Measurements from ENCODE around the gene STAB1. TPM values are rescaled to one million over a fixed set of nuclear protein-coding genes. Genes with fewer than 3 reads are reported as not detected.

Gene STAB1
- total RNA-seq, 1 donor from 2014 or later, result 0.71 TPM

DNA sequence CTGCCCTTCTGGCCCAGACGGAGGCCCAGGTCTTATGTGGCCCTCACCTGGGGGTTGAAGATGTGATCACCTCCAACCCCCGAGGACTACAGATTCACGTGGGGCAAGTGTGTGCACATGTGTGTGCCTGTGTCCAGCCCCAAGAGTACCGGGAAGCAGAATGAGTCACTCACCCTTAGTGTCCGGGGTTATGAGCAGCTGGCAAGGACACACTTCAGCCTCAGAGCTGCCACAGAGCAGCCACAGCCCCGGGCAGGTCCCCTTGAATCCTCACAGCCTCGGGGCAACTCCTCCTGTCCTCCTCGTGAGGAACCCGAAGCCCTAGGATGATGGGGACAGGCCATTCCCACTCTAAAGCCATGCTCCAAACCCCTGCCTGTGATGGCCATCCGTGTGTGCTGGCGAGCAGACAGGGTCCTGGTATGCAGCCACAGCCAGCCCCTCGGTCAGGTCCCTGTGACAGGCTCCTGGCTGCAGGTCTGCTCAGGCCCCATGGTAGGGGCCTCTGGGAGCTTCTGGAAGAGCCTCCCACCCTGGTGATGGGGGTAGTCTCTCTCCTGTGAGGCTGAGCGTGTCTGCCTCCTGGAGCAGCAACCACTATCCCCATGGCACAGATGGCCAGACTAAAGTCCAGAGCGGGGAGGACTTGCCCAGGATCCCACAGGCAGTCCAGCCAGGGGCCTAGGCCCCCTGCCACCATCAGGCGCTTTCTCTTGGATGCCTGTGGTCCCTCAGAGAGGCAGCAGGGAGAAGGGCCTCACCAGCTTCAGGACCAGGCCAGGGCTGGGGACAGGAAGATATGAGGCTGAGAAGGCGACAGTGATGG is 852 bp downstream of the STAB1 start:
- DNase-seq (no peak), ATAC-seq (ENCODE audit: low read depth) (no peak)
- H3K4me1 Mint-ChIP-seq, result peaks cover 20% of the 10 kb centered on the region
- H3K27me3 Mint-ChIP-seq, result no peaks in the 10 kb centered on the region
- H3K27ac Mint-ChIP-seq, result no peak overlapping the region
- ChIA-PET POLR2A (no interaction called here), CTCF (no interaction called here)
- intact Hi-C loops (cut with micrococcal nuclease), result no loop called here
- H3K4me3 Mint-ChIP-seq, result no peak overlapping the region
- no peak for TF ChIP-seq CTCF (IDR thresholded peaks at IDR 0.05)
- H3K36me3 Mint-ChIP-seq (ENCODE audit: low read depth), result peaks cover 20% of the 10 kb centered on the region
- H3K9me3 Mint-ChIP-seq, result no peaks in the 10 kb centered on the region

GRCh38 chr3:52498137-52499054 is 3.3 kb downstream of the STAB1 start:
- Mint-ChIP-seq H3K27me3 (no peaks in the 10 kb centered on the region), H3K27ac (no peak overlapping the region), H3K4me3 (no peak overlapping the region), H3K9me3 (no peaks in the 10 kb centered on the region), H3K36me3 (ENCODE audit: low read depth) (no peaks in the 10 kb centered on the region), H3K4me1 (peaks cover 20% of the 10 kb centered on the region)
- no peak for TF ChIP-seq CTCF (IDR thresholded peaks at IDR 0.05)
- ATAC-seq (ENCODE audit: low read depth) (peak; percentile 81), DNase-seq (no peak)
- intact Hi-C loops (cut with micrococcal nuclease), result loop anchor here (1.0 kb wide), 1 partner anchor 35 kb away; the partner anchor contains the start of gene NT5DC2
- CTCF ChIA-PET, result no interaction called here
- POLR2A ChIA-PET, result interaction anchor here (0.6 to 0.9 kb wide), 2 partner anchors 43 to 998 kb away, joined by 5 to 6 read pairs; partner anchors contain the start of gene NISCH

- intact Hi-C loops (cut with micrococcal nuclease), result no loop called here
- H3K9me3 Mint-ChIP-seq, result no peaks in the 10 kb centered on the region
These were observed 5.9 kb downstream of the STAB1 start for GRCh38 chr3:52501046-52501445.

DNA sequence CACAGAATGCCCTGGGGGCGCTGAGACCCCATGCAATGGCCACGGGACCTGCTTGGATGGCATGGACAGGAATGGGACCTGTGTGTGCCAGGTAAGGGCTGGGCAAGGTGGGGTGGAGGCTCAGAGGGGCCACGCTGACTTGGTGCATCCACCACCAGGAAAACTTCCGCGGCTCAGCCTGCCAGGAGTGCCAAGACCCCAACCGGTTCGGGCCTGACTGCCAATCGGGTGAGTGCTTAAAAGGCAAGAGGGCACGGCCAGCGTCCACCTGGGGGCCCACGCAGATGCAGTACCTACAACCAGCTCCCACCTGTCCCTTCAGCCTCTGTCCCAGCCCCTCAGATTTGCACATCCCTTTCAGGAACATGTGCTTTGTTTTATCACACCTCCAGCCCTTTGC is 6.9 kb downstream of the STAB1 start:
- ATAC-seq (ENCODE audit: low read depth) (no peak), DNase-seq (no peak)
- Mint-ChIP-seq H3K27me3 (no peaks in the 10 kb centered on the region), H3K4me1 (peaks cover 20% of the 10 kb centered on the region), H3K4me3 (no peak overlapping the region), H3K36me3 (ENCODE audit: low read depth) (no peaks in the 10 kb centered on the region), H3K9me3 (no peaks in the 10 kb centered on the region), H3K27ac (no peak overlapping the region)
- TF ChIP-seq CTCF (IDR thresholded peaks at IDR 0.05), result no peak
- intact Hi-C loops (cut with micrococcal nuclease), result no loop called here
- ChIA-PET CTCF (no interaction called here), POLR2A (no interaction called here)

More at GRCh38 chr3:52501046-52501445, 5.9 kb downstream of the STAB1 start:
- Mint-ChIP-seq H3K27ac (no peak overlapping the region), H3K4me3 (no peak overlapping the region), H3K36me3 (ENCODE audit: low read depth) (no peaks in the 10 kb centered on the region), H3K27me3 (no peaks in the 10 kb centered on the region), H3K4me1 (peaks cover 20% of the 10 kb centered on the region)
- DNase-seq (no peak), ATAC-seq (ENCODE audit: low read depth) (no peak)
- no peak for TF ChIP-seq CTCF (IDR thresholded peaks at IDR 0.05)
- ChIA-PET CTCF (no interaction called here), POLR2A (no interaction called here)

- ChIA-PET CTCF (no interaction called here), POLR2A (no interaction called here)
- Mint-ChIP-seq H3K9me3 (no peaks in the 10 kb centered on the region), H3K4me1 (peaks cover 20% of the 10 kb centered on the region), H3K4me3 (no peak overlapping the region), H3K27me3 (no peaks in the 10 kb centered on the region), H3K27ac (no peak overlapping the region), H3K36me3 (ENCODE audit: low read depth) (no peaks in the 10 kb centered on the region)
- DNase-seq, result no peak
- TF ChIP-seq CTCF (IDR thresholded peaks at IDR 0.05), result no peak
- intact Hi-C loops (cut with micrococcal nuclease), result no loop called here
- ATAC-seq (ENCODE audit: low read depth), result no peak
These were observed 7.7 kb downstream of the STAB1 start for GRCh38 chr3:52502808-52503350.

Measured in activated B cell treated with CpG ODN at 0.5 μM for 24 hours (primary cell).